Panc1 (cell line): ENCODE results near the gene TBC1D22A.

ENCODE experiments used
- POLR2AphosphoS5 ChIP-seq: IDR thresholded peaks from 2 replicates; pipeline ENCODE4 v1.6.1; 2012; ENCODE audit warnings: mild to moderate bottlenecking, low read depth, low read length, moderate library complexity
- TCF7L2 ChIP-seq: IDR thresholded peaks from 2 replicates; pipeline ENCODE4 v1.6.1; 2011; ENCODE audit warnings: mild to moderate bottlenecking, low read depth, low read length, inconsistent platforms
- TF ChIP-seq, protein P1 (sequence below): fragments of 450-650 bp; IDR thresholded peaks from 2 replicates; pipeline ENCODE4 v1.5.1; 2017; ENCODE audit warnings: mild to moderate bottlenecking
- TF ChIP-seq, protein P2 (sequence below), 2 experiments: IDR thresholded peaks; 2 replicates each; pipeline ENCODE4 v1.6.1; 2011 to 2012; ENCODE audit warnings: low read depth in 2 of 2, control low read depth in 1 of 2, low read length in 1 of 2, mild to moderate bottlenecking in 1 of 2, moderate library complexity in 1 of 2; ENCODE audit not compliant: insufficient read depth in 1 of 2

DNA sequence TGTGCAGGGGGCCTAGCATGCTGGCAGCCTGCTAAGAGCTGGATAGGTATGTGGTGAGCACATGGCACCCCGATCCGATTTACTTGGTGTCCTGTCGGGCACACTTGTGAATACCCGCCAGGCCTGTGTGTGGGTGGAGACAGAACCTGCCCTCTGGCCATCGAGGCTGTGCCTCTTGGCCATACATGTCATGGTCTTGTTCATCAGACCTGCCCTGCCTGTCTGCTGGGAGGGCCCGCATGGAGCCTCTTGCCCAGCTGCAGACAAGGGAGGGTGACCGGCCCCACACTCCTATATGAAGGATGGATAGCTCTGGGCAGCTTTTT is 310.2 kb downstream of the TBC1D22A start:
- TF ChIP-seq, protein P1, sequence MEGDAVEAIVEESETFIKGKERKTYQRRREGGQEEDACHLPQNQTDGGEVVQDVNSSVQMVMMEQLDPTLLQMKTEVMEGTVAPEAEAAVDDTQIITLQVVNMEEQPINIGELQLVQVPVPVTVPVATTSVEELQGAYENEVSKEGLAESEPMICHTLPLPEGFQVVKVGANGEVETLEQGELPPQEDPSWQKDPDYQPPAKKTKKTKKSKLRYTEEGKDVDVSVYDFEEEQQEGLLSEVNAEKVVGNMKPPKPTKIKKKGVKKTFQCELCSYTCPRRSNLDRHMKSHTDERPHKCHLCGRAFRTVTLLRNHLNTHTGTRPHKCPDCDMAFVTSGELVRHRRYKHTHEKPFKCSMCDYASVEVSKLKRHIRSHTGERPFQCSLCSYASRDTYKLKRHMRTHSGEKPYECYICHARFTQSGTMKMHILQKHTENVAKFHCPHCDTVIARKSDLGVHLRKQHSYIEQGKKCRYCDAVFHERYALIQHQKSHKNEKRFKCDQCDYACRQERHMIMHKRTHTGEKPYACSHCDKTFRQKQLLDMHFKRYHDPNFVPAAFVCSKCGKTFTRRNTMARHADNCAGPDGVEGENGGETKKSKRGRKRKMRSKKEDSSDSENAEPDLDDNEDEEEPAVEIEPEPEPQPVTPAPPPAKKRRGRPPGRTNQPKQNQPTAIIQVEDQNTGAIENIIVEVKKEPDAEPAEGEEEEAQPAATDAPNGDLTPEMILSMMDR: no peak
- TF ChIP-seq, protein P2, sequence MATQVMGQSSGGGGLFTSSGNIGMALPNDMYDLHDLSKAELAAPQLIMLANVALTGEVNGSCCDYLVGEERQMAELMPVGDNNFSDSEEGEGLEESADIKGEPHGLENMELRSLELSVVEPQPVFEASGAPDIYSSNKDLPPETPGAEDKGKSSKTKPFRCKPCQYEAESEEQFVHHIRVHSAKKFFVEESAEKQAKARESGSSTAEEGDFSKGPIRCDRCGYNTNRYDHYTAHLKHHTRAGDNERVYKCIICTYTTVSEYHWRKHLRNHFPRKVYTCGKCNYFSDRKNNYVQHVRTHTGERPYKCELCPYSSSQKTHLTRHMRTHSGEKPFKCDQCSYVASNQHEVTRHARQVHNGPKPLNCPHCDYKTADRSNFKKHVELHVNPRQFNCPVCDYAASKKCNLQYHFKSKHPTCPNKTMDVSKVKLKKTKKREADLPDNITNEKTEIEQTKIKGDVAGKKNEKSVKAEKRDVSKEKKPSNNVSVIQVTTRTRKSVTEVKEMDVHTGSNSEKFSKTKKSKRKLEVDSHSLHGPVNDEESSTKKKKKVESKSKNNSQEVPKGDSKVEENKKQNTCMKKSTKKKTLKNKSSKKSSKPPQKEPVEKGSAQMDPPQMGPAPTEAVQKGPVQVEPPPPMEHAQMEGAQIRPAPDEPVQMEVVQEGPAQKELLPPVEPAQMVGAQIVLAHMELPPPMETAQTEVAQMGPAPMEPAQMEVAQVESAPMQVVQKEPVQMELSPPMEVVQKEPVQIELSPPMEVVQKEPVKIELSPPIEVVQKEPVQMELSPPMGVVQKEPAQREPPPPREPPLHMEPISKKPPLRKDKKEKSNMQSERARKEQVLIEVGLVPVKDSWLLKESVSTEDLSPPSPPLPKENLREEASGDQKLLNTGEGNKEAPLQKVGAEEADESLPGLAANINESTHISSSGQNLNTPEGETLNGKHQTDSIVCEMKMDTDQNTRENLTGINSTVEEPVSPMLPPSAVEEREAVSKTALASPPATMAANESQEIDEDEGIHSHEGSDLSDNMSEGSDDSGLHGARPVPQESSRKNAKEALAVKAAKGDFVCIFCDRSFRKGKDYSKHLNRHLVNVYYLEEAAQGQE (IDR thresholded peaks at IDR 0.05; ENCODE audit: insufficient read depth in 1 of 2, low read depth in 2 of 2, low read length in 1 of 2): no peak
- TF ChIP-seq POLR2AphosphoS5 (no peak), TCF7L2 (no peak)
